K562 (cell line): ENCODE data around the gene PDE12. TPM values are rescaled to one million over a fixed set of nuclear protein-coding genes. Genes with fewer than 3 reads are reported as not detected.

ENCODE experiments used
- CBFA2T3 ChIP-seq: fragments of 450-650 bp; IDR thresholded peaks from 2 replicates; pipeline ENCODE4 v1.6.1; 2017
- CREM ChIP-seq: IDR thresholded peaks from 2 replicates; pipeline ENCODE4 v1.6.1; 2014; ENCODE audit warnings: antibody characterized with exemption, low read depth
- CTCF ChIP-seq, 3 experiments: IDR thresholded peaks in 2 of 3; conservative IDR thresholded peaks in 1 of 3; 2 replicates each; pipeline ENCODE4 v1.5.1; 2011 to 2012; ENCODE audit warnings: low read length in 3 of 3, mild to moderate bottlenecking in 3 of 3, control low read depth in 2 of 3, improper control_type of control experiment in 1 of 3, inconsistent platforms in 1 of 3, low read depth in 1 of 3, mixed read lengths in 1 of 3, moderate library complexity in 1 of 3; ENCODE audit not compliant: insufficient read depth in 2 of 3
- FOXO4 ChIP-seq: fragments of 450-650 bp; formaldehyde crosslinking; IDR thresholded peaks from 2 replicates; pipeline ENCODE4 v1.4.0; 2020; ENCODE audit warnings: mild to moderate bottlenecking, moderate library complexity
- HINFP ChIP-seq: fragments of 450-650 bp; conservative IDR thresholded peaks from 2 replicates; pipeline ENCODE4 v1.6.1; 2016; ENCODE audit warnings: missing genetic modification characterization, low read depth, mild to moderate bottlenecking, control low read depth, missing compliant biosample characterization
- HMGN3 ChIP-seq: IDR thresholded peaks from 2 replicates; pipeline ENCODE4 v1.6.1; 2011; ENCODE audit warnings: borderline replicate concordance, low read depth, mild to moderate bottlenecking, mixed read lengths, low read length; ENCODE audit not compliant: insufficient read length; ENCODE audit errors: extremely low read depth
- HOXB6 ChIP-seq: fragments of 250-450 bp; sonication (Bioruptor Pico); IDR thresholded peaks from 2 replicates; pipeline ENCODE4 v1.5.1; 2022; ENCODE audit warnings: mild to moderate bottlenecking, borderline replicate concordance
- MIER1 ChIP-seq: fragments of 450-650 bp; IDR thresholded peaks from 2 replicates; pipeline ENCODE4 v1.6.1; 2016; ENCODE audit warnings: antibody characterized with exemption, mild to moderate bottlenecking, low read depth
- NEUROD1 ChIP-seq: fragments of 150-350 bp; IDR thresholded peaks from 2 replicates; pipeline ENCODE4 v1.6.1; 2014; ENCODE audit warnings: borderline replicate concordance, low read length, low read depth; ENCODE audit not compliant: partially characterized antibody
- PYGO2 ChIP-seq: fragments of 450-650 bp; IDR thresholded peaks from 2 replicates; pipeline ENCODE4 v1.6.1; 2016; ENCODE audit warnings: mild to moderate bottlenecking, missing genetic modification characterization, moderate library complexity, missing compliant biosample characterization
- STAT5B ChIP-seq: fragments of 250-450 bp; sonication (Bioruptor Pico); IDR thresholded peaks from 2 replicates; pipeline ENCODE4 v1.8.0; 2021; ENCODE audit warnings: mild to moderate bottlenecking, inconsistent platforms
- THAP7 ChIP-seq: fragments of 250-450 bp; sonication (Bioruptor Pico); IDR thresholded peaks from 2 replicates; pipeline ENCODE4 v1.5.0; 2021
- YY1 ChIP-seq, 3 experiments: IDR thresholded peaks; 2 replicates each; pipeline ENCODE4 v1.6.1; 2011; ENCODE audit warnings: low read length in 2 of 3, mild to moderate bottlenecking in 2 of 3, moderate library complexity in 2 of 3, borderline replicate concordance in 1 of 3, control low read depth in 1 of 3, low read depth in 1 of 3; ENCODE audit not compliant: insufficient read depth in 3 of 3, insufficient replicate concordance in 2 of 3, control insufficient read depth in 1 of 3, insufficient read length in 1 of 3; ENCODE audit errors: extremely low read depth in 1 of 3
- ZNF175 ChIP-seq: fragments of 200-800 bp; sonication (Bioruptor generic); IDR thresholded peaks from 2 replicates; pipeline ENCODE4 v1.6.1; 2016; ENCODE audit warnings: low read depth, mild to moderate bottlenecking, missing genetic modification characterization, missing compliant biosample characterization
- ZNF79 ChIP-seq: fragments of 250-450 bp; sonication (Bioruptor Pico); IDR thresholded peaks from 2 replicates; pipeline ENCODE4 v1.4.0; 2020; ENCODE audit warnings: low read depth, mild to moderate bottlenecking, moderate library complexity
- polyA plus RNA-seq, 8 experiments: library from polyadenylated mRNA; depleted of rRNA in 4 of 8; stranded (reverse) in 5 of 8; unstranded in 3 of 8; fragments of >200 nt; fragmentation: Nextera tagmentation in 2 of 8; fragmentation: Illumina TruSeq in 1 of 8; extraction: Ambion mirVana in 2 of 8; extraction: Trizol in 1 of 8; gene quantifications; 2 replicates each; pipeline versions ENCODE4 v1.2.1 to v1.2.3, GENCODE V29; 2011 to 2014; ENCODE audit warnings: inconsistent platforms in 1 of 8, missing spikeins in 1 of 8
- total RNA-seq, 7 experiments: library from RNA; depleted of rRNA in 6 of 7; stranded (reverse); fragments of >200 nt in 6 of 7; fragmentation: Illumina TruSeq in 2 of 7; extraction: Trizol in 2 of 7; gene quantifications; 2 replicates each; pipeline versions ENCODE4 v1.2.1 to v1.2.3, GENCODE V29; 2011 to 2021; ENCODE audit warnings: low replicate concordance in 1 of 7
- TF ChIP-seq, protein P1 (sequence below), 2 experiments: fragments of 150-350 bp in 1 of 2; IDR thresholded peaks; 2 replicates each; pipeline ENCODE4 v1.6.1; 2012 to 2016; ENCODE audit warnings: low read depth in 2 of 2, low read length in 2 of 2, mild to moderate bottlenecking in 1 of 2, moderate library complexity in 1 of 2

Gene PDE12
- total and polyA plus RNA-seq, 9 of the 15 experiments (the other 6 are each of a cell fraction or from before 2014, with no cell fraction given): 2.1 to 20.5 (median 10.0) TPM

DNA sequence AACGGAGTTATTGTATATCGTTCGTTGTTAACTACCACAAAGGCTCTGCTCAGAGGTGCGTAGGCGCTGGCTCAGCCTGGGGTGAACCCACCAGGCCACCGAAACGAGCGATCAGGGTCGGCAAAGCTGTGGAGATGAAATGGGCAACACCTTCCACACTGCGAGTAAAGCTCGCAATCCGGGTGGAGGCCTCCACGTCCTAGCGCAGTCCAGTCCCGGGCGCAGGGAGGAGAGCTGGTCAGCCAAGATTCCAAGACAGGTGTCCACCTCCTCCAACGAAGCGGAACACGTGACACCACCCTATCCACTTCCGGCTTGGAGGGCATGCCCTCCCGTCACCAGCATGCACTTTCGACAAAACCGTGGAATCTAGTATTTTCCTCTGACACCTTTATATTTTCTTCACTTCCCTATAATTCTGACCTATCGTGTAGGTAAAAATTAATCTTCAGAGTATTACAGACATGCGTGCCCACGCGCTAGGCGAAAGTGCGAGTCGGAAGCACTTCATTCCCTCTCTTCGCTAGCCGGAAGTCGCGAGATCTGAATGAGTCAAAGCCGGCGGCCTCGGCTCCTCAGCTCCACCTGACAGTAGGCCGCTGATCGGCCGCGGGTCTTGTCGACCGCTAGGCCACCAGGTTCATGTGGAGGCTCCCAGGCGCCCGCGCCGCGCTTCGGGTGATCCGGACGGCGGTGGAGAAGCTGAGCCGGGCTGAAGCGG, at the start of gene PDE12 (continued):
- TF ChIP-seq FOXO4 (CRISPR knock-in tag): no peak
- no peak for TF ChIP-seq THAP7 (CRISPR knock-in tag)
- no peak for TF ChIP-seq NEUROD1
- no peak for TF ChIP-seq ZNF79
- TF ChIP-seq STAT5B (CRISPR knock-in tag): no peak
- TF ChIP-seq ZNF175 (CRISPR knock-in tag): peak; percentile 85
- TF ChIP-seq CTCF (IDR thresholded peaks at IDR 0.05 in 2 of 3, conservative IDR thresholded peaks at IDR 0.05 in 1 of 3; ENCODE audit: insufficient read depth in 2 of 3, low read depth in 1 of 3, low read length in 3 of 3): no peak
- no peak; the same call in 1 of the 2 replicates for TF ChIP-seq HINFP (tag)
- TF ChIP-seq, protein P1, sequence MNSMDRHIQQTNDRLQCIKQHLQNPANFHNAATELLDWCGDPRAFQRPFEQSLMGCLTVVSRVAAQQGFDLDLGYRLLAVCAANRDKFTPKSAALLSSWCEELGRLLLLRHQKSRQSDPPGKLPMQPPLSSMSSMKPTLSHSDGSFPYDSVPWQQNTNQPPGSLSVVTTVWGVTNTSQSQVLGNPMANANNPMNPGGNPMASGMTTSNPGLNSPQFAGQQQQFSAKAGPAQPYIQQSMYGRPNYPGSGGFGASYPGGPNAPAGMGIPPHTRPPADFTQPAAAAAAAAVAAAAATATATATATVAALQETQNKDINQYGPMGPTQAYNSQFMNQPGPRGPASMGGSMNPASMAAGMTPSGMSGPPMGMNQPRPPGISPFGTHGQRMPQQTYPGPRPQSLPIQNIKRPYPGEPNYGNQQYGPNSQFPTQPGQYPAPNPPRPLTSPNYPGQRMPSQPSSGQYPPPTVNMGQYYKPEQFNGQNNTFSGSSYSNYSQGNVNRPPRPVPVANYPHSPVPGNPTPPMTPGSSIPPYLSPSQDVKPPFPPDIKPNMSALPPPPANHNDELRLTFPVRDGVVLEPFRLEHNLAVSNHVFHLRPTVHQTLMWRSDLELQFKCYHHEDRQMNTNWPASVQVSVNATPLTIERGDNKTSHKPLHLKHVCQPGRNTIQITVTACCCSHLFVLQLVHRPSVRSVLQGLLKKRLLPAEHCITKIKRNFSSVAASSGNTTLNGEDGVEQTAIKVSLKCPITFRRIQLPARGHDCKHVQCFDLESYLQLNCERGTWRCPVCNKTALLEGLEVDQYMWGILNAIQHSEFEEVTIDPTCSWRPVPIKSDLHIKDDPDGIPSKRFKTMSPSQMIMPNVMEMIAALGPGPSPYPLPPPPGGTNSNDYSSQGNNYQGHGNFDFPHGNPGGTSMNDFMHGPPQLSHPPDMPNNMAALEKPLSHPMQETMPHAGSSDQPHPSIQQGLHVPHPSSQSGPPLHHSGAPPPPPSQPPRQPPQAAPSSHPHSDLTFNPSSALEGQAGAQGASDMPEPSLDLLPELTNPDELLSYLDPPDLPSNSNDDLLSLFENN (IDR thresholded peaks at IDR 0.05; ENCODE audit: low read depth in 2 of 2, low read length in 2 of 2): no peak
- TF ChIP-seq CBFA2T3: no peak
- peak; percentile 89 for TF ChIP-seq CREM
- no peak for TF ChIP-seq HMGN3
- no peak for TF ChIP-seq MIER1
- TF ChIP-seq YY1 (IDR thresholded peaks at IDR 0.05; ENCODE audit: borderline replicate concordance in 1 of 3, control insufficient read depth in 1 of 3, extremely low read depth in 1 of 3, insufficient read depth in 3 of 3, insufficient read length in 1 of 3, insufficient replicate concordance in 2 of 3, low read depth in 1 of 3, low read length in 2 of 3): peak in 2 of 3 experiments; percentile 32 to 51
- TF ChIP-seq HOXB6: no peak
- TF ChIP-seq PYGO2 (tag): no peak
